Astrocyte (in vitro differentiated cells and primary cell): ENCODE measurements around the gene CD164.

Experiments
- CTCF ChIP-seq: IDR thresholded peaks from 2 replicates; pipeline ENCODE4 v1.5.1; 2011; ENCODE audit warnings: low read depth, mild to moderate bottlenecking, inconsistent platforms, low read length, moderate library complexity; ENCODE audit not compliant: insufficient read depth
- EZH2 ChIP-seq: IDR thresholded peaks from 2 replicates; pipeline ENCODE4 v1.6.1; 2012; ENCODE audit warnings: mild to moderate bottlenecking, low read length, inconsistent platforms; ENCODE audit not compliant: insufficient read depth

- no peak for TF ChIP-seq CTCF
- TF ChIP-seq EZH2, result no peak
These were observed 34.0 kb downstream of the CD164 start for GRCh38 chr6:109348226-109348625.
